ENCODE measurements around the gene SMAD1. TPM values are rescaled to one million over a fixed set of nuclear protein-coding genes. Genes with fewer than 3 reads are reported as not detected.
"Not testable (repeated sequence)": the region's sequence is repeated elsewhere in the genome, so short reads cannot be mapped to it uniquely, and the experiment has no call there.

The SMAD1 gene
- total RNA-seq, 1 donor from 2014 or later, result 57.5 TPM

DNA sequence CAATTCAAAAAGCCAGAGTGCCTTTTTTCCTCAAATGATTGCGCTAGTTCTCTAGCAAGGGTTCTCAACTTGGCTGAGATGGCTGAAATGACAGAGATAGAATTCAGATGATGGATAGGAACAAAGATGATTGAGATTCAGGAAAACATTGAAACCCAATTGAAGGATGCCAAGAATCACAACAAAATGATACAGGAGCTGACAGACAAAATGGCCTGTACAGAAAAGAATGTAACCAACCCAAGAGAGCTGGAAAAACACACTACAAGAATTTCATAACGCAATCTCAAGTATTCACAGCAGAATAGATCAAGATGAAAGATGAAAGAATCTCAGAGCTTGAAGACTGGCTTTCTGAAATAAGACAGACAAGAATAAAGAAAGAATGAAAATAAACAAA, 85.9 kb downstream of the SMAD1 start:
- H3K4me1 Mint-ChIP-seq (ENCODE audit: low read depth, unreplicated experiment), result no peaks in the 10 kb centered on the region
- peaks cover 3% of the 10 kb centered on the region for H3K27me3 Mint-ChIP-seq (ENCODE audit: unreplicated experiment)
- peaks cover 3% of the 10 kb centered on the region for H3K9me3 Mint-ChIP-seq (ENCODE audit: unreplicated experiment)
- DNase-seq, result no peak
- H3K36me3 Mint-ChIP-seq (ENCODE audit: unreplicated experiment), result peaks cover 35% of the 10 kb centered on the region
- TF ChIP-seq, protein P1, sequence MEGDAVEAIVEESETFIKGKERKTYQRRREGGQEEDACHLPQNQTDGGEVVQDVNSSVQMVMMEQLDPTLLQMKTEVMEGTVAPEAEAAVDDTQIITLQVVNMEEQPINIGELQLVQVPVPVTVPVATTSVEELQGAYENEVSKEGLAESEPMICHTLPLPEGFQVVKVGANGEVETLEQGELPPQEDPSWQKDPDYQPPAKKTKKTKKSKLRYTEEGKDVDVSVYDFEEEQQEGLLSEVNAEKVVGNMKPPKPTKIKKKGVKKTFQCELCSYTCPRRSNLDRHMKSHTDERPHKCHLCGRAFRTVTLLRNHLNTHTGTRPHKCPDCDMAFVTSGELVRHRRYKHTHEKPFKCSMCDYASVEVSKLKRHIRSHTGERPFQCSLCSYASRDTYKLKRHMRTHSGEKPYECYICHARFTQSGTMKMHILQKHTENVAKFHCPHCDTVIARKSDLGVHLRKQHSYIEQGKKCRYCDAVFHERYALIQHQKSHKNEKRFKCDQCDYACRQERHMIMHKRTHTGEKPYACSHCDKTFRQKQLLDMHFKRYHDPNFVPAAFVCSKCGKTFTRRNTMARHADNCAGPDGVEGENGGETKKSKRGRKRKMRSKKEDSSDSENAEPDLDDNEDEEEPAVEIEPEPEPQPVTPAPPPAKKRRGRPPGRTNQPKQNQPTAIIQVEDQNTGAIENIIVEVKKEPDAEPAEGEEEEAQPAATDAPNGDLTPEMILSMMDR (IDR thresholded peaks at IDR 0.05; ENCODE audit: partially characterized antibody, unreplicated experiment), result no peak
- H3K27ac Mint-ChIP-seq (ENCODE audit: unreplicated experiment), result no peak overlapping the region
- H3K4me3 Mint-ChIP-seq (ENCODE audit: unreplicated experiment), result no peak overlapping the region

DNA sequence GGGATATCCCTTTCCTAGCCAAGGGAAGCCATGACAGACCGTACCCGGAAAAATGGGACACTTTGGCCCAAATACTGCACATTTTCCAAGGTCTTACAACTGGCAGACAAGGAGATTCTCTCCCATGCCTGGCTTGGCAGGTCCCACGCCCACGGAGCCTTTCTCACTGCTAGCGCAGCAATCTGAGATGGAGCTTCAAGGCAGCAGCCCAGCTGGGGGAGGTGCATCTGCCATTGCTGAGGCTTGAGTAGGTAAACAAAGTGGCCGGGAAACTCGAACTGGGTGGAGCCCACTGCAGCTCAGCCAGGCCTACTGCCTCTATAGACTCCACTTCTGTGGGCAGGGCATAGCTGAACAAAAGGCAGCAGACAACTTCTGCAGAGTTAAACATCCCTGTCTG, 92.9 kb downstream of the SMAD1 start:
- H3K9me3 Mint-ChIP-seq (ENCODE audit: unreplicated experiment); DNase-seq; H3K4me1 Mint-ChIP-seq (ENCODE audit: low read depth, unreplicated experiment); H3K4me3 Mint-ChIP-seq (ENCODE audit: unreplicated experiment); H3K27me3 Mint-ChIP-seq (ENCODE audit: unreplicated experiment); H3K27ac Mint-ChIP-seq (ENCODE audit: unreplicated experiment); H3K36me3 Mint-ChIP-seq (ENCODE audit: unreplicated experiment): not testable (repeated sequence)

DNA sequence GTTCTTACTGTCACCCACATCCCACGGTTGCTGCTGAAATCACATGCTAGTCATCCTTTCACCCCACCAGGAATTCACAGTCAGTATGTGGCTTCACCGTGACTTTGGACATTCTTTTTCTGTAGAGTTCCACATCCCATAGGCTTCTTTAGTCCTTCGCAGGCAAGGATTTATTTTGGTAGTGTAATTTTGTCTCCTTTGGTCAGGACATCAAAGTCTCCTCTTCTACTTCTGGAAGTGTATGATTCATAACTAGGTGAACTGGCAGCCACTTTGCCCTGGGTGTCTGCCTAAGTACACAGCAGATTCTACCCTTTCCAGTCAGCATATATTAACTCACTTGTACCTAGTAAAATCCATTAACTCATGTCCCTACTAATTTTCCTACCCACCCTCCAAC, 99.3 kb downstream of the SMAD1 start:
- no peak overlapping the region for H3K4me3 Mint-ChIP-seq (ENCODE audit: unreplicated experiment)
- H3K27ac Mint-ChIP-seq (ENCODE audit: unreplicated experiment), result no peak overlapping the region
- H3K9me3 Mint-ChIP-seq (ENCODE audit: unreplicated experiment), result no peaks in the 10 kb centered on the region
- no peaks in the 10 kb centered on the region for H3K4me1 Mint-ChIP-seq (ENCODE audit: low read depth, unreplicated experiment)
- peaks cover 2% of the 10 kb centered on the region for H3K27me3 Mint-ChIP-seq (ENCODE audit: unreplicated experiment)
- TF ChIP-seq, protein P1 (IDR thresholded peaks at IDR 0.05; ENCODE audit: partially characterized antibody, unreplicated experiment), result no peak
- no peaks in the 10 kb centered on the region for H3K36me3 Mint-ChIP-seq (ENCODE audit: unreplicated experiment)
- no peak for DNase-seq

DNA sequence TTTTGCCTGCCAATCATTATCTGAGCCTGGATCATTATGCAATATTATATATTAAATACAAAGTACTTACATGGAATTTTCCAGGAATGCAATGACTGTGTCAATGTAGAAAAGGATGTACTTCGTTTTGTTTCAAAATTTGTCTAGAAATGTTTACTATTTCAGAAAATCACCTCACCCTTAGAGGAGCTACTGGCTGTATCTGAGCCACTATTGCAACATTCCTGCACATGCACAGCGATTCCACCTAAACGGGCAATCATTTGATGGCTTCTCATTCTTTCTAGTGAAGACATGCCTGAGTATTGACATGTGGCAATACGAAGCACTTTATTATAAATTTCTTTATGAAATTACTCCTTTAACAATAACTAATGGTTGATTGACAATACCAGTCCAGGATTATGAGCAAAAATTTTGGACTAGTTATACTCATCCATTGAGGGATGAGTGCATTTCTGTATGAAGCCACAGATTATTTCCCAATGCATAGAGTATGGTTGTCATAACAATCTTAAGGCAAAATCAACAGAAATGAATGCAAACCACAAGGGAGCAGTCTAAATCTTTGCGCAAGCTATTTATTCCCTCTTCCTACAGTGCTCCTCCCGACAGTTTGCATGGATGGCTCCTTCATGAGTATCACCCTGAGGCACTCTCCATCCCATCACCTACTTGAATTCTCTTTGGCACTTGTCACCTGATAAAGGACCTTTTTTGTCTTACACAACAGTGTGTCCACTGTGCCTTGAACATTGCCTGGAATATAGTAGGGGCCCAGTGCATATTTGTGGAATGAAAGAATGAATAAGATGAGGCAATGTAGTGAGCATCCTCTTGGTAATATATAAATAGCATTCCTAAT, 101.8 kb downstream of the SMAD1 start:
- H3K27me3 Mint-ChIP-seq (ENCODE audit: unreplicated experiment), result peaks cover 2% of the 10 kb centered on the region
- no peaks in the 10 kb centered on the region for H3K4me1 Mint-ChIP-seq (ENCODE audit: low read depth, unreplicated experiment)
- H3K9me3 Mint-ChIP-seq (ENCODE audit: unreplicated experiment), result no peaks in the 10 kb centered on the region
- no peak overlapping the region for H3K4me3 Mint-ChIP-seq (ENCODE audit: unreplicated experiment)
- H3K36me3 Mint-ChIP-seq (ENCODE audit: unreplicated experiment), result no peaks in the 10 kb centered on the region
- DNase-seq, result no peak
- TF ChIP-seq, protein P1 (IDR thresholded peaks at IDR 0.05; ENCODE audit: partially characterized antibody, unreplicated experiment), result no peak
- H3K27ac Mint-ChIP-seq (ENCODE audit: unreplicated experiment), result no peak overlapping the region

DNA sequence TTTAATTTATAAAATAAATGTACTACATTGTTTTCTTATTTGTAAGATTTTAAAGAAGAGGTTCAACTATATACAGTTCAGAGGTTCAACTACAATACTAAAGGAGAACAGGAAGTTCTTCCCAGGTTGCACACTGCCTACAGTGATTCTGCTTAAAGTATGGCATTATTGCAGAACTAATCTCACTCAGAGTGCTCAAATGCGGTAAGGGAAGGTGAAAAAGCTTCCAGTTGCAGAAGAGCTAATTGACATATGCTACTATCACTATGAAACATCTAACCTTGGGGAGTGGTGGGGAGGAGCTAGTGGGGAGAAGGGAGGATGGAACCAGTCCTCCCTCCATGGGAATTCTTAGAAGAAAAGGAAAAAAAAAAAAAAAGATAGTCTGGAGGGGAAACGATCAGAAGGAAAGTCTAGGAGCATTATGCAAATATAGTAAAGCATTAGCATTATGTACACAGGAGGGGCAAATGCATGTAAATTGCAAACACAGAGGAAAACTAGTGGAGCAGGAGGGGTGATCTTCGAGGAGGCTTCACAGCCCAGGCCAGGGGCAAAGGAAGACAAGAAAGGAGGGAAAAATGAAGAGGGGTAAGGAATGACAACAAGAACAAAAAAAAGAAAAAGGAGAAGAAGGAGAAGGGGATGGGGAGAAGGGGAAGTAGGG, 105.6 kb downstream of the SMAD1 start:
- DNase-seq, result no peak
- Mint-ChIP-seq H3K27ac (ENCODE audit: unreplicated experiment) (no peak overlapping the region), H3K4me1 (ENCODE audit: low read depth, unreplicated experiment) (no peaks in the 10 kb centered on the region), H3K27me3 (ENCODE audit: unreplicated experiment) (peaks cover 2% of the 10 kb centered on the region), H3K36me3 (ENCODE audit: unreplicated experiment) (no peaks in the 10 kb centered on the region), H3K4me3 (ENCODE audit: unreplicated experiment) (no peak overlapping the region), H3K9me3 (ENCODE audit: unreplicated experiment) (no peaks in the 10 kb centered on the region)
- TF ChIP-seq, protein P1 (IDR thresholded peaks at IDR 0.05; ENCODE audit: partially characterized antibody, unreplicated experiment), result no peak

DNA sequence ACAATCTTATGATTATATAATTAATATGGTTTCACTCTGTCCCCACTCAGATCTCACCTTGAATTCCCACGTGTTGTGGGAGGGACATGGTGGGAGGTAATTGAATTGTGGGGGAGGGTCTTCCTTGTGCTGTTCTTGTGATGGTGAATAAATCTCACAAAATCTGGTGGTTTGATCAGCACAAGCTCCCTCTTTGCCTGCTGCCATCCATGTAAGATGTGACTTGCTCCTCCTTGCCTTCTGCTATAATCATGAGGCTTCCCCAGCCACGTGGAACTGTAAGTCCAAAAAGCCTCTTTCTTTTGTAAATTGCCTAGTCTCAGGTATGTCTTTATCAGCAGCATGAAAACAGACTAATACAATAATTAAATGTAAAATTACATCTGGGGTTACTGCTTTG, 107.7 kb downstream of the SMAD1 start:
- not testable (repeated sequence) for H3K27ac Mint-ChIP-seq (ENCODE audit: unreplicated experiment); H3K9me3 Mint-ChIP-seq (ENCODE audit: unreplicated experiment); H3K27me3 Mint-ChIP-seq (ENCODE audit: unreplicated experiment); H3K4me1 Mint-ChIP-seq (ENCODE audit: low read depth, unreplicated experiment); H3K36me3 Mint-ChIP-seq (ENCODE audit: unreplicated experiment); H3K4me3 Mint-ChIP-seq (ENCODE audit: unreplicated experiment); DNase-seq
